IMR-90 (cell line): ENCODE measurements around the gene UGT2B7.

Experiments used
- CTCF ChIP-seq: conservative IDR thresholded peaks from 2 replicates; pipeline ENCODE4 v1.5.1; 2012; ENCODE audit warnings: mild to moderate bottlenecking, low read depth, low read length, improper control_type of control experiment
- NFE2L2 ChIP-seq: fragments of 150-350 bp; IDR thresholded peaks from 2 replicates; pipeline ENCODE4 v1.6.1; 2016; ENCODE audit warnings: low read depth, mild to moderate bottlenecking, low read length
- RAD21 ChIP-seq: IDR thresholded peaks from 2 replicates; pipeline ENCODE4 v1.6.1; 2012; ENCODE audit warnings: low read length, improper control_type of control experiment
- TF ChIP-seq, protein P1 (sequence below): fragments of 150-350 bp; IDR thresholded peaks from 2 replicates; pipeline ENCODE4 v1.6.1; 2017; ENCODE audit warnings: mild to moderate bottlenecking, antibody characterized with exemption, low read length, low read depth

GRCh38 chr4:69104719-69105275, 8.5 kb downstream of the UGT2B7 start:
- no peak for TF ChIP-seq CTCF
- no peak for TF ChIP-seq RAD21
- TF ChIP-seq, protein P1, sequence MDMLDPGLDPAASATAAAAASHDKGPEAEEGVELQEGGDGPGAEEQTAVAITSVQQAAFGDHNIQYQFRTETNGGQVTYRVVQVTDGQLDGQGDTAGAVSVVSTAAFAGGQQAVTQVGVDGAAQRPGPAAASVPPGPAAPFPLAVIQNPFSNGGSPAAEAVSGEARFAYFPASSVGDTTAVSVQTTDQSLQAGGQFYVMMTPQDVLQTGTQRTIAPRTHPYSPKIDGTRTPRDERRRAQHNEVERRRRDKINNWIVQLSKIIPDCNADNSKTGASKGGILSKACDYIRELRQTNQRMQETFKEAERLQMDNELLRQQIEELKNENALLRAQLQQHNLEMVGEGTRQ, result no peak
- TF ChIP-seq NFE2L2, result no peak
